ENCODE measurements around the gene MAP2K5. TPM values are rescaled to one million over a fixed set of nuclear protein-coding genes. Genes with fewer than 3 reads are reported as not detected.

MAP2K5 gene
- total RNA-seq, 1 donor from 2014 or later = 20.7 TPM

DNA sequence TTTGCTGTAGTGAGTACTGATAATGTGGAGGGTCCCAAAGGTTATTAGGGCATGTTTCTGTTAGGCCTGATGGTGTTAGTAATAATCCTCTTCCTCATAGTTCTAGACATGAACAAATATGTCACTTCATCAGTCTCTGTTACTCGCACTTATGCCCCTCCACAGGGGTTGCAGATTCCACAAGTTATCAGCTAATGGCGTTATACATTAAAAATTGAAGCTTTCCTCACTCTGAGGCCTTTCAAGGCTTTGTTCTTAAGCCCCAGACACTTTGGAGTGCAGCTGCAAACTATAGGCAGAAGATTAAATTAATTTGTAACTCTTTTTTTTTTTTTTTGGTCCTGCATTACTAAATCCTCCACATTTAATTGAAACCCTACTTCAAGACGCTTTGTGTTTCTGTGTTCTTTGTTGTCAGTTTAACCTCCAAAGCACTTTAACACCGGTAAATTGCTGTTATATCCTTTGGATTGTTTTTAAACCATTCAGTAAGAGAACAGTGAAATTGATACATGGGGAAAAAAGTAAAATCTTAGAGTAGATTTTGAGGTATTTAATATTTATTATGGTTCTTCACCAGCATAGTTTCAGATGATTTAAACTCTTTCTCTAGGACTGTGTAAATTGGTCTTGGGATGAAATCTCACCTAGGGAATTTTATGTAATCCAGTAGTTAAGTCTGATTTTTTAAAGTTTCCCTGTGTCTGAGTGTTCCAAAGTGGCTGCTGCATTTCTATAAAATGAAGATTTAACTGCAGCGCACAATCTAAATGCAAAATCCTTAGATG is 179.7 kb downstream of the MAP2K5 start:
- DNase-seq (ENCODE audit: low spot score) = no peak

GRCh38 chr15:67723294-67724024 is 181.0 kb downstream of the MAP2K5 start:
- no peak for DNase-seq (ENCODE audit: low spot score)

- no peak for DNase-seq (ENCODE audit: low spot score)
Measured at GRCh38 chr15:67724691-67725375, 182.3 kb downstream of the MAP2K5 start.

DNA sequence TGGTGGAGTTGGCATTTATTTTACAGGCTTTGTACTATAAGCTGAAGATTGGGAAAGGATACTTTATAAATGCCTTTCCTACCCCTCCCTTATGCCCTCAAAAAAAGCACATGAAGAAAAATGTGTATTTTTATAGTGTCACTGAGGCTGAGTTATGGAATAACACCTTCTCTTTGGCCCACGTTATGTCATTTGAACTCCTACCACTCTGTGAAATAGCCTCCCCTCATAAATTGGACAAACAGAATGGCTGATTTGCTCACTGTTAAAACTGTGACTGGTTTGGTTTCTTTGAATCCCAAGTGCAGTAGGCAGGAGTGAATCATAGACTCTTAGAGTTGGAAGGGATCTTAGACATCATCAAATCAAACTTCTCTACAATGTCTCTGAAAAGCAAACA is 187.6 kb downstream of the MAP2K5 start:
- no peak for DNase-seq (ENCODE audit: low spot score)

GRCh38 chr15:67731112-67731721 is 188.7 kb downstream of the MAP2K5 start:
- DNase-seq (ENCODE audit: low spot score) = no peak

DNA sequence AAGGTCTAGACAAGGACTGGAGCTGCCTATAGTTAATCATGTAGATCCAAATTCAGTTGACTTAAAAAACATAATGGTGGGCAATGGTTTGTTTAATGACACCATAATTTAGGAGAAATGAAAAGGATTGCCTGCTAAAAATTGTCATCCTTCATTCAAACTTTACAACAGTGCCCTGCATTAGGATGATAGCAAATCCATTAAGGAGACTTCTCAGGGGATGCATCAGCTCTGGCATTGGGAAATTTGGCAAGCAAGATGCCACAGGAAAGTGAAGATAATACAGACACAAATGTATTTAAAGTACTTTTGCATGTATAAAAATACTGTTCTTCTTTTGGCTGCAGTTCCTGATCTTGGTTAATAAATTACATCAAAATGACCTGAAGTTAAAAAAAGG is 189.7 kb downstream of the MAP2K5 start:
- no peak for DNase-seq (ENCODE audit: low spot score)

DNA sequence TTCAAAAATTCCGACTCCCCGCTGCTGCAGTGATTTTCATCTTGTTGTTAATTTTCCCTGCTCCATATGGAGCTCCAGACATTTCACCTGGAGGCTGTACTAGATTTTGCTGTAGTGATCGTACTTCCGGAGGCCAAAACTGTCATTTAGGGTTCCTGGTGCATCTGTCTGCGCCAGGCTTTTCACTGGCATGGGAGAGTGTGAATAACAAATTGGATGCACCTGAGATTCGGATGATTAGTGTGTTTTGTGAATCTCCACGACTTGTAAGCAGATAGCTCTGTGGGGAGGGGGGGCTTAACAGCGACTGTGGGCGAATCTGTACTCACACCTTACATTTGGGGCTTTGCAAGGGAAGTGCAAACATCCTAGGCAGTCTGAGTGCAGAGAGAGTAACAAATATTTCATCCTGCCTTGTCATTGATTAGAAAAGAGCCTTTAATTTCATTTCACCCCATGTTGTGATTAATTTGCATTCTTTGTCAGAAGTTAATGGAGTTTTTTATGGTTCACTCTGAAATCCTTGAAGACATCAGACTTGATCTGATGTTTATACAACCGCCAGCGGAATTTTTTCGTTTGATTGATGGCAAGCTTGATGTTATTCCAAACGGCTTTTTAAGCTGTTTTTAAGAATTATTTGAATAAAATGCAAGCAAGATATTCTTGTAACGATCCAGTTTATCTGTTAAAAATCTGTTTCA is 190.3 kb downstream of the MAP2K5 start:
- no peak for DNase-seq (ENCODE audit: low spot score)

DNA sequence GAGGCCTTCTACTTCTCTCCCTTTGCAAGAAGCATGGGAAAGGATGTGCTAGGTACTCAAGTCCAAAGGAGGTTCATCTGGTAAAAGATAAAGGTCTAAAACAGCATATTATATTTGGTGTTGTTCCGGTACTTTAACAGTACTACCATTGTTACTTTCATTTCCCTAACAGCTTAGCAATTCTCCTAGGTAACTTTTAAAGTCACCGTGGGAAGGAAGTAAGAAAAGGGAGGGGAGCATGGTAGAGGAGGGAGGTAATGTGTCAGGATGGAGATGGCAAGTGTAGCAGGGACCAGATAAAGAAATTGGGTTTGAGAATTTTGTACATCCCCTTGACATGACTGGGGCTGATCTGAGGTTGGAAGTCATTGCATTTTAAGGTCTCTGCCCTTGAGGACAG is 193.4 kb downstream of the MAP2K5 start:
- DNase-seq (ENCODE audit: low spot score) = no peak

GRCh38 chr15:67736810-67737209 is 194.3 kb downstream of the MAP2K5 start:
- no peak for DNase-seq (ENCODE audit: low spot score)

GRCh38 chr15:67738056-67738455 is 195.6 kb downstream of the MAP2K5 start:
- no peak for DNase-seq (ENCODE audit: low spot score)

GRCh38 chr15:67740405-67740804 is 197.9 kb downstream of the MAP2K5 start:
- no peak for DNase-seq (ENCODE audit: low spot score)

DNA sequence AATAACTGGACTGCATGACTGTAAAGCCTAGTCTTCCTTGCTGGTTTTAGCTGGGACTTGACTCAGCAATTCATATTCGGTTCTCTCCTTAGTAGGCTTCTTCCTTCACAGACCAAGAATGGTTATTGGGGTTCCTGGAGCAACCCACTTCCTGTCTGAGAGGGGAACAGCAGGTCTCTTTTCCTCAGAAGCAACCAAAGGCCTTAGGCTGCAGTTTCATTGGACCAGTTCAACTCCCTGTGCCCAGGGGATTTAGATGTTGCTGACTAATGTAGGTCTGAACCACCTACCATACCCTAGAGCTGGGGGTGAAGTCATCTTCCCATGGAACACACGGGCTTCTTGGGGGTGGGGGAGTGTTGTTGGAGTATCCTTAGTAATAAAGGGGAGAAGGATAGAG is 198.8 kb downstream of the MAP2K5 start:
- DNase-seq (ENCODE audit: low spot score) = no peak

- DNase-seq (ENCODE audit: low spot score) = no peak
Measured at GRCh38 chr15:67743558-67743957, 201.1 kb downstream of the MAP2K5 start.

DNA sequence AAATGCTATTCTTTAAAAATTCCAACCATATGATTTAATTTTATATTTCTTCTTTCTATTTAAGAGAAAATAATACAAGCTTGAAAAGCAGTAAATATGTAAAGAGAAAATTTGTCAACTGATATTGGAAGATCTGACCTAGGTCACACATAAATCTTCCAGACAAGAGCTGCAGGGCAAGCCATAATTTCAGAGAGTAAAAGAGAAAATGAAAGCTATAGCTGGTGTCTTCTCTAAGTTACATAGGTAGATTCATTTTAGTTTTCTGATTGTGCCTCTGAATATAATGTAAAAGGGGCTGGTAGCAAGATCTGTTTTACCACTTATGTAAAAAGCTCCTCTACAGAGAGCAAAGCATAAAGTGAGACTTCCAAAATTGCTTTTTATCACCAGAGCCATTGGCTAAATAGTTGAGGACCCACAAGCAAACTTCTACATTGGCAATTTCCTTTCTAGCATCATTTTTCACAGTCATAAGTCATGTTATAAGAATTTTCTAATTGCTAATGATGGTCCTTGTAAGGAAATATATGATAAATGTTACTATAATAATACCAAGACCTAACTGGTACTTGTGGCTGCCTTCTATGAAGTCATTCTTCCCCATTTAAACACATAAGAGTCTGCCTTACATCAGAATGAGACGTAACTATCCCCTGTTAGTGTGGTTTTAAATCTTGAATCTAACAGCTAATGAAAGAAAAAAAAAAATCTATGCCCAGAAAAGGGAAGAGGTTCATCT is 202.0 kb downstream of the MAP2K5 start:
- DNase-seq (ENCODE audit: low spot score) = no peak

DNA sequence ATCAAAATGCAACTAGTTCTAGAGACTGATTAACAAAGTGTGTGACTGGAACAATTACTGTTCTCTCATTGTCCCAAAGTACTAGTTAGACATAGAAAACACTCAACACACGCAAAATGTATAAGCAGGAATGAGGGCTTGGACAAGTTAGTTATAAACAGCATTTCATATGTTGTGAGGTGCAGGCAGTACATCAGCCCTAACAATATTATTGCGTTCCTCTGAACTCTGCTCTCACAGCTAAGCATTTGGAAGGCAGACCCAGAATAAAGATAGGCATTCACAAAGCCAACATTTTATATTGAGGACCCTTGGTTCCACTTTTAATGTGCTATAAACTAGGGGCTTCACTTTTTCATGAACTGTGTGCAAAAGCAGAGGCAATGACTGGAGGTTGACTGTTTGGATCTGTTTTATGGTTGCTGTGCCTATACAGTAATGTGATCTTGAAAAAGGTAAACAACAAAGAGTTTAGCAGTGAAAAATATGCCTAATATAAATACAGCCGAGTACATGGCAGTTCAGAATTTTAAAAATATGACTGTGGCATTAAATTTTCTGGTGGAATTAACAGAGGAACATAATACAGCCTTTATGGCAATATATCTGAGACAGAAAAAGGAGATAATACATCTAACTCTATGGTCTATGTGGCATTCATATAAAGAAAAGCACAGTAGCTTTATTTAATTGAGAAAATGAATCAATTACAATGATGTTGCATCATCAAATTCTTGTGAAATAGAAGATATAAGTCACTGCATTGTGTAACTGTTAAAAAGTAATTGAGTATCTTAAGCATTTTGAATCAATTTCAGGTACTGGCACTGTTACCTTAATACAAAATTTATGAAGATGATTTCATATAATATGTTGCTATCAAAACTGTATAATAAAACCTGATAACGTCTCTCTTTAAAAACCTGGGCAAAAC is 202.8 kb downstream of the MAP2K5 start:
- DNase-seq (ENCODE audit: low spot score) = no peak

DNA sequence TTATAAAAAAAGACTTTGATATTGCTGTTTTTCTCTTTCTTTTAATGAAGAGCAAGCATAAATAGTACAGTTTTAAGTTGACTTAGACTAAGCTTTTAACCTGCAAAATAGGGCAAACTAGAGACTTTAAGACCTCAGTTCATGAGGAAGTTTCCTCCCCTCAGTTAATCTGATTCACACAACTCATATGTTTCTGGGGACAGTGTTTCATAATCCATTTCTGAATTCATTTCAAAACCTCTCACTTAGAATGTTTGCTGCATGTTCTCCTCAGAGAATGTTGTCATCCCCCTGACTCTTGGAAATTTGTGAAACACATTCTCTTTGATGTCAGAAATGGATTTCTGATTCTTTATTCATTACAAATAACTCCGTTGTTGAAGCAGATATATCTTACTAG is 203.5 kb downstream of the MAP2K5 start:
- peak; percentile 41 for DNase-seq (ENCODE audit: low spot score)

DNA sequence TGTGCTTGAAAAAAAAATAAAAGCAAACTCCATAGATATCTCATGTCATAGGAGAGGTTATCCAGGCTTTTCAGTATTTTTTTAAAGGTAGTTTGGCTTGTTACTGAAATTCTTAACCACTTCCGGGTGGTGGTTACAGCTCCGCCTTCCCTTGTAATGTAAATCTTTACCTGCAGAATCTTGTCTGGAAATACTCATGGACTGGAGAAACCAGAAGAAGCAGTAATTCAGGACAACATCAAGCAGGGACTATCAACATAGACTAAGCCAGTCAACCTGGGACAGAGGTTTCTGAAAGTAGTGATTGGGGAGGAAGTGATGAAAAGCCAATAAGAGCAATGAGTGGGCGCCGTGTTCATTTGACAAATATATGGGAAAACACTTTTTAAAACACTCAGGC is 203.9 kb downstream of the MAP2K5 start:
- DNase-seq (ENCODE audit: low spot score) = peak; percentile 82

DNA sequence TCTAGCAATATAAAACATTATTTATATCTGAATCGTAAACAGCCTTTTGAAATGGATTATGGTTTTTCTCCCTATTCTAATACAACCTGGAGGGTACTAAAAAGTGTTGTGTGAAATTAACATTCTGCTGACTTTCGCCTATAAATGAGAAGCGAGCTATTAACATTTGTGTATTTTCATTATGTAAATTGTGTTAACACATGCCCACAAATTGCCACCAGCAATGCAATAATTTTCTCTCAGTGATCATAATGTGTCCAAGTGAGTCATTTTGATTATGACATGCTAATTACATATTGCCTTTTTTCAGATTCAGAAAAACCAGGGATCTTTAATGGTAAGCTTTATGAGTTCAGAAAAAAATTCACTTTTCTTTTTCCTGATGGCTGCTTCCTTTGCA is 205.4 kb downstream of the MAP2K5 start:
- DNase-seq (ENCODE audit: low spot score) = no peak

- DNase-seq (ENCODE audit: low spot score) = no peak
Measured at GRCh38 chr15:67750371-67750770, 207.9 kb downstream of the MAP2K5 start.

DNA sequence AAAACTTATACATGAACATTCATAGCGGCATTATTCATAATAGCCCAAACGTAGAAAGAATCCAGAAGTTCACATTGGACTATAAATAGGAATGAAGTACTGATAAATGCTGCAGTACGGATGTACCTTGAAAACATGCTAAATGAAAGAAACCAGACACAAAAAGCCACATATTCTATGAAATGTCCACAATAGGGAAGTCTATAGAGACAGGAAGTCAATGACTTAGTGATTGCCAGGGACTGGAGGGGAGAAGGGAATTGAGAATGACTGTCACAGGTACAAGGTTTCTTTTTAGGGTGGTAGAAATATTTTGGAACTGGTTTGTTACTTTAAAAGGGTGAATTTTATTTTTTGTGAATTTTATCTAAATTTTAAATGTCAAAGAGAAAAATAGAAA is 211.4 kb downstream of the MAP2K5 start:
- no peak for DNase-seq (ENCODE audit: low spot score)
